Activated CD8-positive, alpha-beta memory T cell treated with anti-CD3 and anti-CD28 coated beads for 1 hour (primary cell): Measurements from ENCODE around the gene ATG5.
"Not testable (repeated sequence)": the region's sequence is repeated elsewhere in the genome, so short reads cannot be mapped to it uniquely, and the experiment has no call there.

Experiments
- DNase-seq, 2 donors: peaks; one replicate each; pipeline ENCODE4 v3.0.0-alpha.2; 2020; ENCODE audit warnings: low read depth in 1 of 2; ENCODE audit errors: extremely low read depth in 1 of 2

Gene ATG5

GRCh38 chr6:106315765-106316374, 9.7 kb downstream of the ATG5 start:
- DNase-seq = no peak

- no peak for DNase-seq
These were observed 15.7 kb downstream of the ATG5 start for GRCh38 chr6:106309766-106310373.

GRCh38 chr6:106308985-106309384, 16.6 kb downstream of the ATG5 start:
- no peak for DNase-seq

- no peak for DNase-seq
These were observed 19.8 kb downstream of the ATG5 start for GRCh38 chr6:106305740-106306139.

- DNase-seq = no peak
These were observed 24.6 kb downstream of the ATG5 start for GRCh38 chr6:106300944-106301343.

- no peak for DNase-seq
These were observed 25.4 kb downstream of the ATG5 start for GRCh38 chr6:106300020-106300780.

- no peak for DNase-seq
These were observed 32.4 kb downstream of the ATG5 start for GRCh38 chr6:106293116-106293515.

- no peak for DNase-seq
These were observed 34.6 kb downstream of the ATG5 start for GRCh38 chr6:106290954-106291353.

GRCh38 chr6:106290032-106290431, 35.5 kb downstream of the ATG5 start:
- no peak for DNase-seq

GRCh38 chr6:106287215-106287614, 38.3 kb downstream of the ATG5 start:
- DNase-seq = no peak

- no peak for DNase-seq
These were observed 38.8 kb downstream of the ATG5 start for GRCh38 chr6:106286746-106287145.

- no peak for DNase-seq
These were observed 42.1 kb downstream of the ATG5 start for GRCh38 chr6:106283481-106283880.

- no peak for DNase-seq
These were observed 43.9 kb downstream of the ATG5 start for GRCh38 chr6:106281661-106282060.

- DNase-seq = no peak
These were observed 44.5 kb downstream of the ATG5 start for GRCh38 chr6:106281088-106281487.

- DNase-seq = no peak
These were observed 46.4 kb downstream of the ATG5 start for GRCh38 chr6:106279179-106279578.

- no peak for DNase-seq
These were observed 49.9 kb downstream of the ATG5 start for GRCh38 chr6:106275692-106276091.

GRCh38 chr6:106273087-106273486, 52.5 kb downstream of the ATG5 start:
- no peak for DNase-seq

GRCh38 chr6:106272287-106272686, 53.3 kb downstream of the ATG5 start:
- no peak for DNase-seq

GRCh38 chr6:106270414-106270813, 55.1 kb downstream of the ATG5 start:
- DNase-seq = no peak

GRCh38 chr6:106269268-106269919, 56.2 kb downstream of the ATG5 start:
- DNase-seq = not testable (repeated sequence)

- not testable (repeated sequence) for DNase-seq
These were observed 57.1 kb downstream of the ATG5 start for GRCh38 chr6:106268500-106268899.

- not testable (repeated sequence) for DNase-seq
These were observed 61.1 kb downstream of the ATG5 start for GRCh38 chr6:106264433-106264832.
